CD14-positive monocyte (primary cell): ENCODE data around the gene FOXP1. TPM values are rescaled to one million over a fixed set of nuclear protein-coding genes. Genes with fewer than 3 reads are reported as not detected.

Experiments
- DNase-seq, 3 donors: peaks; one replicate each; pipeline ENCODE4 v3.0.0-alpha.2; 2011 to 2022
- H2AFZ ChIP-seq: 2 replicates; pipeline ENCODE4 v1.6.0; 2012; ENCODE audit warnings: mild to moderate bottlenecking, low read depth, low read length, inconsistent platforms; ENCODE audit not compliant: insufficient read depth, poor library complexity, severe bottlenecking
- H3K27ac ChIP-seq, 2 donors: 1 replicate in 1 of 2; 2 replicates in 1 of 2; pipeline ENCODE4 v1.5.1; 2012 to 2013; ENCODE audit warnings: low read length in 2 of 2, control low read depth in 1 of 2, inconsistent platforms in 1 of 2, low read depth in 1 of 2, mild to moderate bottlenecking in 1 of 2
- H3K27me3 ChIP-seq, 2 donors: one replicate each; pipeline versions ENCODE4 v1.6.0 to v1.6.1; 2011 to 2013; ENCODE audit warnings: low read length in 2 of 2; ENCODE audit not compliant: control insufficient read depth in 2 of 2, insufficient read depth in 2 of 2
- H3K36me3 ChIP-seq, 2 donors: replicated peaks in 1 of 2; 1 replicate in 1 of 2; 2 replicates in 1 of 2; pipeline versions ENCODE4 v1.5.1 to v1.6.1; 2012 to 2013; ENCODE audit warnings: low read length in 2 of 2, control low read depth in 1 of 2, inconsistent platforms in 1 of 2, mild to moderate bottlenecking in 1 of 2; ENCODE audit not compliant: insufficient read depth in 2 of 2, control insufficient read depth in 1 of 2
- H3K4me1 ChIP-seq, 2 donors: 1 replicate in 1 of 2; 2 replicates in 1 of 2; pipeline versions ENCODE4 v1.5.1 to v1.6.1; 2012 to 2013; ENCODE audit warnings: low read length in 2 of 2, control low read depth in 1 of 2, inconsistent platforms in 1 of 2, mild to moderate bottlenecking in 1 of 2, moderate library complexity in 1 of 2; ENCODE audit not compliant: insufficient read depth in 2 of 2, control insufficient read depth in 1 of 2
- H3K4me2 ChIP-seq: replicated peaks from 2 replicates; pipeline ENCODE3; 2012; ENCODE audit warnings: low read length, moderate library complexity, mild to moderate bottlenecking; ENCODE audit not compliant: poor library complexity, severe bottlenecking; ENCODE audit errors: extremely low read depth
- H3K4me3 ChIP-seq, 3 experiments: fragments of 200-600 bp in 1 of 3; sonication (generic) in 1 of 3; replicated peaks in 1 of 3; 1 replicate in 2 of 3; 2 replicates in 1 of 3; pipeline ENCODE4 v1.5.1; 2011 to 2013; ENCODE audit warnings: low read length in 3 of 3, mild to moderate bottlenecking in 3 of 3, control low read depth in 2 of 3, low read depth in 2 of 3, inconsistent platforms in 1 of 3, moderate library complexity in 1 of 3
- H3K79me2 ChIP-seq: 2 replicates; pipeline ENCODE4 v1.6.0; 2012; ENCODE audit warnings: mild to moderate bottlenecking, control low read depth, inconsistent platforms, low read length, moderate library complexity; ENCODE audit not compliant: insufficient read depth
- H3K9ac ChIP-seq: 2 replicates; pipeline ENCODE4 v1.6.0; 2017; ENCODE audit warnings: low read length, mild to moderate bottlenecking; ENCODE audit not compliant: insufficient read depth, poor library complexity, severe bottlenecking
- H3K9me3 ChIP-seq, 2 donors: replicated peaks in 1 of 2; 1 replicate in 1 of 2; 2 replicates in 1 of 2; pipeline versions ENCODE4 v1.5.1 to v1.6.1; 2012 to 2013; ENCODE audit warnings: low read length in 2 of 2, control low read depth in 1 of 2; ENCODE audit not compliant: control insufficient read depth in 1 of 2, insufficient read depth in 1 of 2
- H4K20me1 ChIP-seq: 2 replicates; pipeline ENCODE4 v1.6.0; 2012; ENCODE audit warnings: mild to moderate bottlenecking, low read length, control low read depth, moderate library complexity; ENCODE audit not compliant: insufficient read depth
- H3K27ac Mint-ChIP-seq, 7 donors: one replicate each; pipeline ENCODE4 v1.8.0; 2020; ENCODE audit warnings: mild to moderate bottlenecking in 7 of 7, mixed read lengths in 7 of 7, moderate library complexity in 6 of 7, inconsistent platforms in 2 of 7
- H3K27me3 Mint-ChIP-seq, 3 donors: one replicate each; pipeline ENCODE4 v1.8.0; 2021 to 2022; ENCODE audit warnings: low read depth in 3 of 3, mild to moderate bottlenecking in 3 of 3, mixed read lengths in 3 of 3, moderate library complexity in 3 of 3, inconsistent platforms in 1 of 3
- H3K36me3 Mint-ChIP-seq, 2 donors: one replicate each; pipeline ENCODE4 v1.8.0; 2020; ENCODE audit warnings: mixed read lengths in 2 of 2, inconsistent platforms in 1 of 2, mild to moderate bottlenecking in 1 of 2
- H3K4me1 Mint-ChIP-seq: one replicate; pipeline ENCODE4 v1.8.0; 2020; ENCODE audit warnings: mild to moderate bottlenecking, mixed read lengths
- H3K4me3 Mint-ChIP-seq, 2 donors: one replicate each; pipeline ENCODE4 v1.8.0; 2020; ENCODE audit warnings: mild to moderate bottlenecking in 2 of 2, mixed read lengths in 2 of 2, moderate library complexity in 1 of 2
- H3K9me3 Mint-ChIP-seq, 7 donors: one replicate each; pipeline ENCODE4 v1.8.0; 2020 to 2022; ENCODE audit warnings: mixed read lengths in 7 of 7, mild to moderate bottlenecking in 6 of 7, moderate library complexity in 6 of 7, inconsistent platforms in 2 of 7
- WGBS: methylation state at CpG from one replicate; pipeline ENCODE4 v1.1.5; 2013; ENCODE audit warnings: missing lambda C conversion rate; ENCODE audit not compliant: insufficient coverage; 5-methylcytosine and 5-hydroxymethylcytosine counted together
- intact Hi-C, 2 donors: fragments of 100-400 bp; cut with micrococcal nuclease; formaldehyde crosslinking; loops; one replicate each; pipeline versions ENCODE4 v1.15.0 to v1.15.1; 2023
- polyA plus RNA-seq, 3 donors: library from polyadenylated mRNA; depleted of rRNA in 1 of 3; unstranded in 2 of 3; stranded (reverse) in 1 of 3; fragments of 300-500 nt in 2 of 3; fragments of >200 nt in 1 of 3; fragmentation: Illumina TruSeq in 2 of 3; gene quantifications; 1 replicate in 2 of 3; 2 replicates in 1 of 3; pipeline ENCODE4 v1.2.3, GENCODE V29; 2012 to 2021
- TF ChIP-seq, protein P1 (sequence below): fragments of 200-600 bp; IDR thresholded peaks from one replicate; pipeline ENCODE4 v1.8.0; 2022; ENCODE audit warnings: antibody characterized with exemption, mild to moderate bottlenecking

The FOXP1 gene
- polyA plus RNA-seq, 3 donors = 25.7 to 42.6 (median 27.8) TPM

GRCh38 chr3:71433631-71434030 is 149.9 kb downstream of the FOXP1 start:
- Mint-ChIP-seq H3K27ac (peak overlapping the region in 1 of 7 donors; percentile 47), H3K27me3 (peaks cover 0 to 2% (median 0%) of the 10 kb centered on the region in 3 donors), H3K9me3 (no peaks in the 10 kb centered on the region), H3K36me3 (peaks cover 23 to 30% of the 10 kb centered on the region in 2 donors), H3K4me1 (peaks cover 54% of the 10 kb centered on the region), H3K4me3 (no peak overlapping the region)
- H3K9me3 ChIP-seq = no peaks in the 10 kb centered on the region
- no peak overlapping the region for H3K4me2 ChIP-seq
- H3K4me3 ChIP-seq = no peak overlapping the region
- H3K4me1 ChIP-seq = peaks cover 7 to 15% of the 10 kb centered on the region in 2 donors
- H2AFZ ChIP-seq = no peak overlapping the region
- peaks cover 0 to 6% of the 10 kb centered on the region in 2 donors for H3K36me3 ChIP-seq
- peaks cover 90% of the 10 kb centered on the region for H3K79me2 ChIP-seq
- no peak overlapping the region for H3K9ac ChIP-seq
- peaks cover 46% of the 10 kb centered on the region for H4K20me1 ChIP-seq
- TF ChIP-seq, protein P1, sequence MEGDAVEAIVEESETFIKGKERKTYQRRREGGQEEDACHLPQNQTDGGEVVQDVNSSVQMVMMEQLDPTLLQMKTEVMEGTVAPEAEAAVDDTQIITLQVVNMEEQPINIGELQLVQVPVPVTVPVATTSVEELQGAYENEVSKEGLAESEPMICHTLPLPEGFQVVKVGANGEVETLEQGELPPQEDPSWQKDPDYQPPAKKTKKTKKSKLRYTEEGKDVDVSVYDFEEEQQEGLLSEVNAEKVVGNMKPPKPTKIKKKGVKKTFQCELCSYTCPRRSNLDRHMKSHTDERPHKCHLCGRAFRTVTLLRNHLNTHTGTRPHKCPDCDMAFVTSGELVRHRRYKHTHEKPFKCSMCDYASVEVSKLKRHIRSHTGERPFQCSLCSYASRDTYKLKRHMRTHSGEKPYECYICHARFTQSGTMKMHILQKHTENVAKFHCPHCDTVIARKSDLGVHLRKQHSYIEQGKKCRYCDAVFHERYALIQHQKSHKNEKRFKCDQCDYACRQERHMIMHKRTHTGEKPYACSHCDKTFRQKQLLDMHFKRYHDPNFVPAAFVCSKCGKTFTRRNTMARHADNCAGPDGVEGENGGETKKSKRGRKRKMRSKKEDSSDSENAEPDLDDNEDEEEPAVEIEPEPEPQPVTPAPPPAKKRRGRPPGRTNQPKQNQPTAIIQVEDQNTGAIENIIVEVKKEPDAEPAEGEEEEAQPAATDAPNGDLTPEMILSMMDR = no peak
- WGBS = 46% methylated on average over 8 of the region's 9 CpGs
- no peaks in the 10 kb centered on the region for H3K27me3 ChIP-seq
- intact Hi-C loops = no loop called here
- DNase-seq = no peak
- H3K27ac ChIP-seq = peak overlapping the region in 1 of 2 donors; percentile 3

GRCh38 chr3:71432044-71432975 is 151.2 kb downstream of the FOXP1 start:
- H3K36me3 ChIP-seq = peaks cover 0 to 2% of the 10 kb centered on the region in 2 donors
- Mint-ChIP-seq H3K9me3 (no peaks in the 10 kb centered on the region), H3K36me3 (peaks cover 19 to 25% of the 10 kb centered on the region in 2 donors), H3K4me3 (no peak overlapping the region), H3K4me1 (peaks cover 60% of the 10 kb centered on the region), H3K27ac (peak overlapping the region in 5 of 7 donors; percentile 13 to 46 (median 41)), H3K27me3 (peaks cover 0 to 2% (median 0%) of the 10 kb centered on the region in 3 donors)
- H2AFZ ChIP-seq = no peak overlapping the region
- no peak overlapping the region for H3K9ac ChIP-seq
- H3K27me3 ChIP-seq = no peaks in the 10 kb centered on the region
- H3K27ac ChIP-seq = peak overlapping the region in 1 of 2 donors; percentile 3
- TF ChIP-seq, protein P1 = no peak
- WGBS = 73% methylated on average over 14 of the region's 17 CpGs
- peaks cover 2 to 16% of the 10 kb centered on the region in 2 donors for H3K4me1 ChIP-seq
- no peak overlapping the region for H3K4me3 ChIP-seq
- intact Hi-C loops = no loop called here
- no peak for DNase-seq
- H3K79me2 ChIP-seq = peaks cover 90% of the 10 kb centered on the region
- no peaks in the 10 kb centered on the region for H3K9me3 ChIP-seq
- no peak overlapping the region for H3K4me2 ChIP-seq
- H4K20me1 ChIP-seq = peaks cover 59% of the 10 kb centered on the region
